GM18861 (cell line): ENCODE measurements around the gene KRT83.
"Not testable (repeated sequence)": the region's sequence is repeated elsewhere in the genome, so short reads cannot be mapped to it uniquely, and the experiment has no call there.

Experiments used
- ATAC-seq: cut with Tn5 transposase; IDR thresholded peaks from one replicate; pipeline ENCODE4 v1.9.1; 2021; ENCODE audit not compliant: unreplicated experiment

Gene KRT83

GRCh38 chr12:52354200-52354599 is 33.0 kb upstream of the KRT83 start:
- ATAC-seq = no peak

GRCh38 chr12:52353766-52354165 is 32.6 kb upstream of the KRT83 start:
- no peak for ATAC-seq

- no peak for ATAC-seq
Observed at GRCh38 chr12:52352951-52353350, 31.8 kb upstream of the KRT83 start.

DNA sequence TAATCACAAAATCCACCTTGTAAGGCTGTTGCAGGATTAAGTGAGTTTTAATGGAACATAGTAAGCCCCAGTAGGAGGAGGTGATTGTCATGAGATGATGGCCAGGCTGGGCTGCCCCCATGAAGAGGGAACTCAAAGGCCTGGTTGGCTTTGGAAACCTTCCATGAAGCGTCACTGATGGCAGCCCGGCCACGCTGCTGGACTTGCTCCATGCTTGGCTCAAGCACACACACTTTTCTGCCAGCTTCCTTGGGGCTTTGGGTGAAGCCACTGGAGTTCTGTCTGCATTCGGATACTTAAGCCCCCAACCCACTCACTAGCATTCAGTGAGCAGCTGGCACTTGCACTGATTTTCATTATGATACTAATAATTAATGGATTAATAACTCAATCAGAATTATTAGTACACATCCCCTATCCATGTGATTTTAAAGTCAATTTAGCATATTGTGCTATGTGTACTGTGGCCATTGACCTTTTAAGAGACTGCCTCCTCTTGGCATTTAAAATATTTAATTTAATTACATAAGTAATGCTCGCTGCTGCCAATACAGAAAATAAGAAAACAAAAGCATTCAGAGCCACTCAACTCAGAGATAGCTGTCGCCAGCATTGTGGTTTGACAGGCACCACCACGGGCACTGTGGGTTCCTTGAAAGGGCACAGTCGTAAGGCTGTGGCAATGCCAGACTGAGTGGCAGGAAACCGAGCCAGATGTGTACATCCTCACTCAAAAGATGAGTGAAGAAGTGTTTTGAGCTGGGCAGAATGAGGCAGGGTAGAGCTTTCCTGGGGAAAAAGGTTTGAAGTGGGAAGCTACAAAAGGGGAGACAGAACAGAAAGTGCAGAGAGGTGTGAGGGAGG is 30.2 kb upstream of the KRT83 start:
- ATAC-seq = no peak

- ATAC-seq = no peak
Observed at GRCh38 chr12:52350786-52351185, 29.6 kb upstream of the KRT83 start.

GRCh38 chr12:52350021-52350620 is 28.9 kb upstream of the KRT83 start:
- ATAC-seq = no peak

GRCh38 chr12:52349196-52349595 is 28.0 kb upstream of the KRT83 start:
- ATAC-seq = no peak

- no peak for ATAC-seq
Observed at GRCh38 chr12:52347551-52348510, 26.6 kb upstream of the KRT83 start.

DNA sequence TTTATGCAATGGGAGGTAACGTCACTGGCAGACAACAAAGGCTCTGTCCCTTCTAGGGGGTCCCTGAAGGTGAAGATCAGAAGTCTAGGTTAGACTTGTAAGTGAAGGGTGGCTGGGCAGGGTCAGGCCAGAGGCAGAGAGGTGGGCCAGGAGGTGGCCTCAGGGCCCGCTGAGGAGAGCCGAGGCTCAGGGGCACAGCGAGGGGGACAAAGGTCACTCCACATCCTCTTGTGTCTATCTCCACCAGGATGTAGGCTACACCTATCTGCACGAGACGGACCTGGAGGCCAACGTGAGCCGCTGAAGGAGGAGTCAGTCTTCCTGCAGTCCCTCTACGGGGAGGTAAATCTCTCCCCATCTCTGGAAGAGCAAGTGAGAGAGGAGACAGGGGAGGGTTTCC is 25.8 kb upstream of the KRT83 start:
- ATAC-seq = no peak

DNA sequence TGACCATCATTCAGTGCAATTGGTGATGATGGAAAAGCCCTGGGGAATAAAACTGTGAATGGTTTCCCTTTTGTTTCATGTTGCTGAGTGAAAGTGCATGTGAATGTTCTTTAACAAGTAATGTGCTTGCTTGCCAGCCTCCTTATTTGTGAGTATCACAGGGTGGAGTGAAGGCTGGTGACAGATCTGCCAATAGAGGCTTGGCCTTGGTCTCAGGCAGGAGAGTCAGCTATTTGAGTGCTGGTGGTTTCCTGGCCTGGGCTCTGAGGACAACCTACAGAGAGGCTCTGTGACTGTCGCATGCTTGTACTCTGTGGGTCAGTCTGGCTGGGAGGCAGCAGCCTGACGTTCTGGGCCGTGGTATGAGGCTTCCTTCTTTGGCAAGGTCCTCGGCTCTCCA is 25.4 kb upstream of the KRT83 start:
- peak; percentile 64 for ATAC-seq

- ATAC-seq = not testable (repeated sequence)
Observed at GRCh38 chr12:52345041-52345440, 23.8 kb upstream of the KRT83 start.

DNA sequence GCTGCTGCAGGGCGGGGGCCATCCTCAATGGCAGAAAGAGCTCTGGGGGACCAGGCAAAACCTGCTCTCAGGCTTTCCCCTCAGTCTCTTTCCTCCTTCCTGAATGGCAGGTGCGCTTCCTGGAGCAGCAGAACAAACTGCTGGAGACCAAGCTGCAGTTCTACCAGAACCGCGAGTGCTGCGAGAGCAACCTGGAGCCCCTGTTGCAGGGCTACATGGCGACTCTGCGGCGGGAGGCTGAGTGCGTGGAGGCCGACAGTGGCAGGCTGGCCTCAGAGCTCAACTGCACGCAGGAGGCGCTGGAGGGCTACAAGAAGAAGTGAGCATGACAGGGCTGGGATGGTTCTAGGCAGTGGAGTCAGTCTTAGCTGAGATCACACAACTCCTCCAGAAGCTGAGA is 22.9 kb upstream of the KRT83 start:
- no peak for ATAC-seq

GRCh38 chr12:52343550-52343949 is 22.4 kb upstream of the KRT83 start:
- no peak for ATAC-seq

GRCh38 chr12:52342781-52343490 is 21.7 kb upstream of the KRT83 start:
- no peak for ATAC-seq

DNA sequence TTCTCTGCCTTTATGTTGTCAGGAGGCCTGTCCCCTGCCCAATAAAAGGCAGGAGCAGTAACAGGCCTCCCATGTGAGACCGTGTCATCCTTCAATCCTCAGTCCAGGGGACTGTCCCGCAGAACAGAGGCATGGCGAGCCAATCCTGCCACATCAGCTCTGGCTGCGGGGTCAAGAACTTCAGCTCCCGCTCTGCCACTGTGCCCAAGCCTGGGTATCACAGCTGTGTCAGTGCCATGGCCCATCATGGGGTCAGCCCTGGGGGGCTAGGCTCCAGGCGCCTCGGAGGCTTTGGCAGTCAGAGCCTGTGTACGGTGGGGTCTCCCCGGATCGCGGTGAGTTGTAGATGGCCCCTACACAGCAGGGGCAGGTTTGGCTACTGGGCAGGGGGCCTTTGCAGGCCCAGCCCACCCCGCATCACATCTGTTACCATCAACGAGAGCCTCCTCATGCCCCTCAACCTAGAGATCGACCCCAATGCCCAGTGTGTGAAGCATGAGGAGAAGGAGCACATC is 19.9 kb upstream of the KRT83 start:
- ATAC-seq = no peak

DNA sequence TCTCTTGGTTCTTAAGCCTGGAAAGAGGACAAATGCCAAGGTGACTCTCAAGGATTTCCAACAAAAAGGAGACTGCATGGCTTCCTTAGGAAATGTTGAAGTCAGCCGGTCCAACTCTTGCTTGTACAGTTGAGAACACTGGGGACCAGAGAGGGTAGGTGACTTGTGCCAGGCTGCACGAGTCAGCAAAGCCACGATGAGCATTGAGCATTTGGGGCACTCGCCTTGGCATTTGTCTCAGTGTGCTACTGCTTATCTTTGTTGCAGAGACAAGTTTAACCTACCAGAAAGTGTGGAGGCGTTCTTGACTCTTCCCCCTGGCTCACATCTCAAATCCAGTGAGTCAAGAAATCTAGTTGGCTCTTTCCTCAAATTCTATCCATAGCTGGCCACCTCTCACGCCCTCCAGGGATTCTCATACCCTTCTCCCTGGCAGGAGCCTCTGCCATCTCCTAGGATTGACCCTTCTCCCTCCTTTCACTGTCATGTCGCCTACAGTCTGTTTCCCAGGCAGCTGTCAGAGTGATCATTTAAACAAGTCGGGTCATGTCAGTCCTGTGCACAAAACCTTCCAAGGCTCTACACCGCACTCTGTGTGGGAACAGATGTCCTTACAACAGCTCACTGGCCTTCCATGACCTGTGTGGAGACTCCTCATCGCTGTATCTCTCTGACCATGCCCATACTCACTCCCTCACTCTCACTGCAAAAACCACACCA is 17.2 kb upstream of the KRT83 start:
- ATAC-seq = no peak

GRCh38 chr12:52337054-52337453 is 15.9 kb upstream of the KRT83 start:
- ATAC-seq = no peak

DNA sequence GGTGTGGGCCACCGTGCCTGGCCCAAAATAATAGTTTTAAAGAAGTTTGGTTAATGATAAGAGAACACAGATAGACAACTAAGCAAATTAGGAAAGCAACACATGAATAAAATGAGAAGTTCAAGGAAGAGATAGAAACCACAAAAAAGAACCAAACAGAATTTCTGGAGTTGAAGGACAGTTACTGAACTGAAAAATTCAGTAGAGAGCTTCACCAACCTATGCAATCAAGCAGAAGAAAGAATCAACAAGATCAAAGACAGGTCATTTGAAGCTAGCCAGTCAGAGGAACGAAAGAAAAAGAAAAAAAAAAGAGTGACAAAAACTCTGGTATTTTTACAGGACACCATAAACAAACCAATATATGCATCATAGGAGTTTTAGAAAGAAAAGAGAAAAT is 15.4 kb upstream of the KRT83 start:
- no peak for ATAC-seq

- ATAC-seq = no peak
Observed at GRCh38 chr12:52335598-52336262, 14.5 kb upstream of the KRT83 start.
